ENCODE measurements around the gene SLC10A2.

GRCh38 chr13:103068836-103069235, 2.6 kb upstream of the SLC10A2 start:
- TF ChIP-seq POLR2A (IDR thresholded peaks at IDR 0.05) (no peak), POLR2AphosphoS5 (IDR thresholded peaks at IDR 0.05) (no peak)
